Measurements from ENCODE around the gene ICAM5. TPM values are rescaled to one million over a fixed set of nuclear protein-coding genes. Genes with fewer than 3 reads are reported as not detected.

The ICAM5 gene
- total RNA-seq, 1 experiment from 2014 or later, result 19.2 TPM

DNA sequence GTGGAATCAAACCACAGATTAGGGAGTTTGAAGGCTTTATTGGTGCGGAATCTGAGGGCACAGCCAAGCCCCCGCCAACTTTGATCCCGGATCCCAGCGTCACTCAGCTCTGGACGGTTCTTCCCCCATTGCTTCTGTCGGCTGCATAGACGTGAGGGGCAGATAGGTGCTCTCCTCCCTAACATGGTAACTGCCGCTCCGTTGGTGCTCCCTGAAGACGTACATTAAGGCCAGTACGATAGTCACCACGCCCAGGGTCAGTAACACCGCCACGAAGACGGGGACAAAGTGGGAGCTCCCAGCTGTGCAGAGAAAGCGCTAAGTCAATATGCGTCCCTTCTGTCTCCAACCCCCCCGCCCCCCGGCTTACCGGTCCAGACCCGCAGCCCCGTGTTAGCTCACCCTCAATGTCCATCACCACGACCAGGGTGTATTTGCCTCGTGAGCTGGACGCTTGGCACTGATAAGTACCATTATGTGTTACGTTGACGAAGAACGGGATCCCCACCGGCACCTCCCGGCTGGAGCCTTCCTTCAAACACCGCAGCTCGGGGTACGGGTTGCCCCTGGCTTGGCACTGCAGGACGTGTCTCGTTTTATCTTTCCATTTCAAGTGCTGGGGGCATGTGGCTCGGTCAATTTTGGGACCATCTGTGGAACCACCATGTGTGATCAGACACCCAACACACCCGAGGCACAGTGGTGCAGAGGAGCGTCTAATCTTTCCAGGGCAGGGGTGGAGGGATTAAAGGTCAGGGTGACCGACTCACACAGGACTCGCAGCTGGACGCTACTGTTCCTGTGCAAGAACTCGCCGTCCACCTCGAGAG is 44.2 kb downstream of the ICAM5 start:
- ChIA-PET CTCF (interaction anchor here (0.6 to 0.8 kb wide), 4 partner anchors 55 to 1041 kb away, joined by 3 to 6 read pairs (median 4); no protein-coding TSS in a partner anchor), POLR2A (ENCODE audit: unreplicated experiment) (interaction anchor here (0.5 to 1.2 kb wide), 17 partner anchors 15 to 930 kb away, joined by 3 to 39 read pairs (median 6); partner anchors contain the start of genes ICAM1, ICAM4 and ICAM5)
- Histone ChIP-seq H3K4me3 (peak overlapping the region; percentile 78), H3F3A (ENCODE audit: insufficient read depth, low read depth) (peaks cover 8% of the 10 kb centered on the region; the same call in 1 of the 2 replicates), H4K20me1 (ENCODE audit: insufficient read depth) (peaks cover 9% of the 10 kb centered on the region), H3K36me3 (ENCODE audit: low read depth) (0 out of 2 replicates have a peak, but pooled peaks cover 15% of the 10 kb centered on the region), H3K27ac (no peak overlapping the region), H3K4me1 (replicated peaks; ENCODE audit: insufficient read depth) (peaks cover 10% of the 10 kb centered on the region), H2AFZ (peak overlapping the region; percentile 95), H3K27me3 (ENCODE audit: insufficient read depth, low read depth) (no peaks in the 10 kb centered on the region), H3K9me2 (ENCODE audit: insufficient read depth) (no peaks in the 10 kb centered on the region), H3K79me2 (ENCODE audit: low read depth) (peaks cover 29% of the 10 kb centered on the region), H3K4me2 (peak overlapping the region; percentile 99), H3K9me3 (ENCODE audit: insufficient read depth, low read depth) (no peaks in the 10 kb centered on the region)
- DNase-seq, result peak in 1 of 2 experiments; percentile 39
- intact Hi-C loops (cut with micrococcal nuclease; ENCODE audit: unreplicated experiment), result loop anchor here (1.0 to 5.0 kb wide), 2 partner anchors 48 to 65 kb away; partner anchors contain the start of gene TYK2
- BruUV-seq (replicated peaks), result TSS peak; percentile 80
- no peak for TF ChIP-seq EZH2 (IDR thresholded peaks at IDR 0.05; ENCODE audit: low read depth)
- TF ChIP-seq, protein P1, sequence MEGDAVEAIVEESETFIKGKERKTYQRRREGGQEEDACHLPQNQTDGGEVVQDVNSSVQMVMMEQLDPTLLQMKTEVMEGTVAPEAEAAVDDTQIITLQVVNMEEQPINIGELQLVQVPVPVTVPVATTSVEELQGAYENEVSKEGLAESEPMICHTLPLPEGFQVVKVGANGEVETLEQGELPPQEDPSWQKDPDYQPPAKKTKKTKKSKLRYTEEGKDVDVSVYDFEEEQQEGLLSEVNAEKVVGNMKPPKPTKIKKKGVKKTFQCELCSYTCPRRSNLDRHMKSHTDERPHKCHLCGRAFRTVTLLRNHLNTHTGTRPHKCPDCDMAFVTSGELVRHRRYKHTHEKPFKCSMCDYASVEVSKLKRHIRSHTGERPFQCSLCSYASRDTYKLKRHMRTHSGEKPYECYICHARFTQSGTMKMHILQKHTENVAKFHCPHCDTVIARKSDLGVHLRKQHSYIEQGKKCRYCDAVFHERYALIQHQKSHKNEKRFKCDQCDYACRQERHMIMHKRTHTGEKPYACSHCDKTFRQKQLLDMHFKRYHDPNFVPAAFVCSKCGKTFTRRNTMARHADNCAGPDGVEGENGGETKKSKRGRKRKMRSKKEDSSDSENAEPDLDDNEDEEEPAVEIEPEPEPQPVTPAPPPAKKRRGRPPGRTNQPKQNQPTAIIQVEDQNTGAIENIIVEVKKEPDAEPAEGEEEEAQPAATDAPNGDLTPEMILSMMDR (conservative IDR thresholded peaks at IDR 0.05), result no peak

DNA sequence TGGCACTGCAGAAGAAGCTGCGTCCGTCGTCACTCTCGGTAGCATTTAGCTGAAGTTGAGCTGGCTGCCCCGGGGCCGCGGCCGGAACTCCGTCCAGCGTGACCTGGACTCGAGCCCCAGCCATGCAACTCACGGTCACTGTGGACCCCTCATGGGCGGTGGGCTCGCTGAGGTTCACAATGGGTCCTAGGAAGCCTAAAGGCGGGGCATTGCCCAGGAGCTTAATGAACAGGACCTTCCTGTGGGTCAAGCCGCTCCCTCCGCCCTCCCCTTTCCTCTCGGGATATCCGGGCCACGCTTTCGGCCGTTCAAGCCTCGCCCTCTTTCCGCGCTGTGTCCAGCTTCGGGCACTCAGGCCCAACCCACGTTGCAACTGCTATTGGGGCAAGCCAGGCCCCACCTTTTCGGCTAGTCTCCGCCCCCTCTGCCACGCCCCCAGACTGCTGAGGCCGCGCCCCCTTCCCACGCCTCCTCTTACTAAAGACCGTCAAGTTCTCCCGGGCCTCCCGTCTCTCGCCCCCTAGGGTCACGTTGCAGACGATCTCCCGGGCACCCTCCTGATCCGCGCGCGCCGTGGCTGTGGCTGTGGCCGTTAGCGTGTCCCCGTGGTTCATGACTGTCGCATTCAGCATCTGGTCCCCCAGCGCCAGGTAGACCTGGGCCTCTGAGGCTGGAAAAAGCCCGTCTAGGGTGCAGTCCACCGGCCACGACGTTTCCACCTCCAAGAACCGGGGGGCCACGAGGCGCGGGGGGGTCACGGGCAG is 45.0 kb downstream of the ICAM5 start:
- peak overlapping the region; percentile 78 for H3K4me3 ChIP-seq
- H3K27me3 ChIP-seq (ENCODE audit: insufficient read depth, low read depth), result no peaks in the 10 kb centered on the region
- intact Hi-C loops (cut with micrococcal nuclease; ENCODE audit: unreplicated experiment), result loop anchor here (5.0 kb wide), 1 partner anchor 48 kb away; the partner anchor contains the start of gene TYK2
- peaks cover 10% of the 10 kb centered on the region for H3K4me1 ChIP-seq (replicated peaks; ENCODE audit: insufficient read depth)
- ChIA-PET CTCF (interaction anchor here (0.6 to 0.8 kb wide), 3 partner anchors 52 to 79 kb away, joined by 3 to 6 read pairs (median 4); no protein-coding TSS in a partner anchor), POLR2A (ENCODE audit: unreplicated experiment) (interaction anchor here (0.5 to 1.2 kb wide), 9 partner anchors 12 to 192 kb away, joined by 3 to 9 read pairs (median 6); partner anchors contain the start of genes ICAM1 and ICAM5)
- peak overlapping the region; percentile 95 for H2AFZ ChIP-seq
- no peaks in the 10 kb centered on the region for H3K9me3 ChIP-seq (ENCODE audit: insufficient read depth, low read depth)
- no peak for TF ChIP-seq EZH2 (IDR thresholded peaks at IDR 0.05; ENCODE audit: low read depth)
- TF ChIP-seq, protein P1 (conservative IDR thresholded peaks at IDR 0.05), result no peak; the same call in 1 of the 2 replicates
- H3F3A ChIP-seq (ENCODE audit: insufficient read depth, low read depth), result peaks cover 8% of the 10 kb centered on the region; the same call in 1 of the 2 replicates
- no TSS peak for BruUV-seq (replicated peaks)
- H3K36me3 ChIP-seq (ENCODE audit: low read depth), result 0 out of 2 replicates have a peak, but pooled peaks cover 8% of the 10 kb centered on the region
- peak; percentile 94 to 98 for DNase-seq
- H3K9me2 ChIP-seq (ENCODE audit: insufficient read depth), result no peaks in the 10 kb centered on the region
- peaks cover 9% of the 10 kb centered on the region for H4K20me1 ChIP-seq (ENCODE audit: insufficient read depth)
- peaks cover 29% of the 10 kb centered on the region for H3K79me2 ChIP-seq (ENCODE audit: low read depth)
- peak overlapping the region; percentile 99 for H3K4me2 ChIP-seq
- no peak overlapping the region for H3K27ac ChIP-seq

All from PC-9 (cell line).